Neural progenitor cell (in vitro differentiated cells): ENCODE results near the gene PCDH17.

Experiments
- CTCF ChIP-seq: fragments of 200-600 bp; sonication (generic); IDR thresholded peaks from 2 replicates; pipeline ENCODE4 v1.5.1; 2017; ENCODE audit warnings: antibody characterized with exemption, mild to moderate bottlenecking
- EZH2 ChIP-seq: fragments of 200-600 bp; sonication (generic); IDR thresholded peaks from 2 replicates; pipeline ENCODE4 v1.6.1; 2017; ENCODE audit warnings: antibody characterized with exemption, mild to moderate bottlenecking, moderate library complexity

- no peak for TF ChIP-seq EZH2
- no peak for TF ChIP-seq CTCF
These were observed 72.5 kb downstream of the PCDH17 start for GRCh38 chr13:57704031-57704430.
